Left hindlimb (tissue), 1 donor: Measurements from ENCODE around the gene COL4A4.

ENCODE experiments used
- DNase-seq: peaks from one replicate; pipeline ENCODE4 v3.0.0-alpha.2; 2018

COL4A4 gene

GRCh38 chr2:226978300-226978699 is 185.7 kb downstream of the COL4A4 start:
- no peak for DNase-seq

- DNase-seq: no peak
These were observed 186.2 kb downstream of the COL4A4 start for GRCh38 chr2:226977775-226978190.

- no peak for DNase-seq
These were observed 190.2 kb downstream of the COL4A4 start for GRCh38 chr2:226973816-226974215.

GRCh38 chr2:226971770-226972169 is 192.2 kb downstream of the COL4A4 start:
- DNase-seq: no peak

- no peak for DNase-seq
These were observed 192.9 kb downstream of the COL4A4 start for GRCh38 chr2:226971084-226971483.

- DNase-seq: no peak
These were observed 193.6 kb downstream of the COL4A4 start for GRCh38 chr2:226970362-226970761.

GRCh38 chr2:226969417-226970080 is 194.5 kb downstream of the COL4A4 start:
- no peak for DNase-seq

GRCh38 chr2:226965376-226965775 is 198.6 kb downstream of the COL4A4 start:
- DNase-seq: no peak

- no peak for DNase-seq
These were observed 200.5 kb downstream of the COL4A4 start for GRCh38 chr2:226963528-226963927.

GRCh38 chr2:226962176-226962773 is 201.7 kb downstream of the COL4A4 start:
- DNase-seq: no peak

- DNase-seq: no peak
These were observed 204.6 kb downstream of the COL4A4 start for GRCh38 chr2:226959418-226959817.

- no peak for DNase-seq
These were observed 207.3 kb downstream of the COL4A4 start for GRCh38 chr2:226956659-226957058.

GRCh38 chr2:226953826-226954225 is 210.2 kb downstream of the COL4A4 start:
- no peak for DNase-seq

- DNase-seq: peak; percentile 74
These were observed 210.8 kb downstream of the COL4A4 start for GRCh38 chr2:226953206-226953605.
